Activated CD8-positive, alpha-beta T cell treated with anti-CD3 and anti-CD28 coated beads for 36 hours (primary cell): ENCODE data around the gene GASK1A. TPM values are rescaled to one million over a fixed set of nuclear protein-coding genes. Genes with fewer than 3 reads are reported as not detected.

ENCODE experiments used
- ATAC-seq: fragments of 200-7000 bp; cut with Tn5 transposase; one replicate; pipeline ENCODE4 v1.10.0; 2021; ENCODE audit warnings: mild to moderate bottlenecking, moderate library complexity
- CTCF ChIA-PET: fragments of 350-600 bp; sonication (Branson Sonifier 250); formaldehyde crosslinking; loops from one replicate; lab custom pipeline; 2021; ENCODE audit warnings: antibody characterized with exemption; lab: Charles Lee
- POLR2A ChIA-PET: fragments of 350-600 bp; sonication (Branson Sonifier 250); formaldehyde crosslinking; loops from one replicate; lab custom pipeline; 2021; ENCODE audit warnings: antibody characterized with exemption; lab: Charles Lee
- DNase-seq: peaks from one replicate; pipeline ENCODE4 v3.0.0-alpha.2; 2020
- H3K27ac Mint-ChIP-seq: one replicate; pipeline ENCODE4 v1.8.0; 2021; ENCODE audit warnings: mild to moderate bottlenecking, mixed read lengths
- H3K27me3 Mint-ChIP-seq: one replicate; pipeline ENCODE4 v1.8.0; 2021; ENCODE audit warnings: mixed read lengths
- H3K36me3 Mint-ChIP-seq: one replicate; pipeline ENCODE4 v1.8.0; 2021; ENCODE audit warnings: low read depth, mixed read lengths
- H3K4me1 Mint-ChIP-seq: one replicate; pipeline ENCODE4 v1.8.0; 2021; ENCODE audit warnings: low read depth, mixed read lengths
- H3K4me3 Mint-ChIP-seq: one replicate; pipeline ENCODE4 v1.8.0; 2021; ENCODE audit warnings: mild to moderate bottlenecking, moderate library complexity, mixed read lengths
- H3K9me3 Mint-ChIP-seq: one replicate; pipeline ENCODE4 v1.8.0; 2021; ENCODE audit warnings: mixed read lengths
- CTCF ChIP-seq: fragments of 200-600 bp; IDR thresholded peaks from one replicate; pipeline ENCODE4 v1.8.0; 2022; ENCODE audit warnings: antibody characterized with exemption, mild to moderate bottlenecking
- intact Hi-C: fragments of 100-400 bp; cut with micrococcal nuclease; formaldehyde crosslinking; loops from one replicate; pipeline ENCODE4 v1.10.0; 2022
- total RNA-seq, 2 experiments: library from RNA; stranded (reverse); gene quantifications; one replicate each; pipeline ENCODE4 v1.2.3, GENCODE V29; 2021

GASK1A gene
- total RNA-seq, 2 experiments from 2014 or later, result 0.11 TPM; not detected in 1

- no peak for TF ChIP-seq CTCF
- Mint-ChIP-seq H3K4me3 (no peak overlapping the region), H3K36me3 (no peaks in the 10 kb centered on the region), H3K4me1 (no peaks in the 10 kb centered on the region), H3K27me3 (no peaks in the 10 kb centered on the region), H3K9me3 (no peaks in the 10 kb centered on the region), H3K27ac (no peak overlapping the region)
- ChIA-PET POLR2A (no interaction called here), CTCF (no interaction called here)
- intact Hi-C loops, result no loop called here
- ATAC-seq (no peak), DNase-seq (no peak)
These were observed 17.5 kb downstream of the GASK1A start for GRCh38 chr3:42996633-42997075.

- no peak for TF ChIP-seq CTCF
- no peaks in the 10 kb centered on the region for H3K36me3 Mint-ChIP-seq
- H3K27ac Mint-ChIP-seq, result no peak overlapping the region
- ChIA-PET CTCF (interaction anchor here (1.1 to 2.8 kb wide), 2 partner anchors 9 to 38 kb away, joined by 3 to 12 read pairs; no protein-coding TSS in a partner anchor), POLR2A (no interaction called here)
- no peaks in the 10 kb centered on the region for H3K9me3 Mint-ChIP-seq
- ATAC-seq (no peak), DNase-seq (no peak)
- H3K4me1 Mint-ChIP-seq, result peaks cover 6% of the 10 kb centered on the region
- intact Hi-C loops, result no loop called here
- no peak overlapping the region for H3K4me3 Mint-ChIP-seq
- no peaks in the 10 kb centered on the region for H3K27me3 Mint-ChIP-seq
These were observed 20.1 kb downstream of the GASK1A start for GRCh38 chr3:42999212-42999611.

DNA sequence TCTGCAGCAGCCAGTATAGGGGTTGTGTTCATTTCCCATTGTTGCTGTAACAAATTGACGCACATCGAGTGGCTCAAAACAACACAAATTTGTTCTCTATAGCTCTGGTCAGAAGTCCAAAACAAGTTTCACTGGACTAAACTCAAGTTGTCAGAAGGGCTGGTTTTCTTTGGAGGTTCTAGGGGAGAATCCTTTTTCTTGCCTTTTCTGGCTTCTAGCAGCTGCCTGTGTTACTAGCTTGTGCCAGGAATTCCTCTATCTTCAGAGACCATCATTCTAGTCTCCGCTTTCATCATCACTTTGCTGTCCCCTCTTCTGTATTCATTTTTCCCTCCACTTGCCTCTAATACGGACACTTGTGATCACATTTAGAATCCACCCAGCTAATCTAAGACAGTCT, 20.5 kb downstream of the GASK1A start:
- Mint-ChIP-seq H3K27me3 (no peaks in the 10 kb centered on the region), H3K4me3 (no peak overlapping the region), H3K4me1 (peaks cover 10% of the 10 kb centered on the region), H3K27ac (no peak overlapping the region), H3K36me3 (no peaks in the 10 kb centered on the region), H3K9me3 (no peaks in the 10 kb centered on the region)
- DNase-seq (no peak), ATAC-seq (no peak)
- ChIA-PET POLR2A (no interaction called here), CTCF (interaction anchor here (1.1 to 2.8 kb wide), 2 partner anchors 9 to 38 kb away, joined by 3 to 12 read pairs; no protein-coding TSS in a partner anchor)
- intact Hi-C loops, result no loop called here
- no peak for TF ChIP-seq CTCF

GRCh38 chr3:43000387-43000786, 21.3 kb downstream of the GASK1A start:
- no peak for DNase-seq
- H3K4me1 Mint-ChIP-seq, result peaks cover 16% of the 10 kb centered on the region
- no peak overlapping the region for H3K4me3 Mint-ChIP-seq
- ATAC-seq, result no peak
- TF ChIP-seq CTCF, result no peak
- ChIA-PET CTCF (interaction anchor here (2.8 kb wide), 1 partner anchor 39 kb away, joined by 12 read pairs; no protein-coding TSS in a partner anchor), POLR2A (no interaction called here)
- no peak overlapping the region for H3K27ac Mint-ChIP-seq
- H3K27me3 Mint-ChIP-seq, result no peaks in the 10 kb centered on the region
- no peaks in the 10 kb centered on the region for H3K36me3 Mint-ChIP-seq
- no peaks in the 10 kb centered on the region for H3K9me3 Mint-ChIP-seq
- intact Hi-C loops, result no loop called here

DNA sequence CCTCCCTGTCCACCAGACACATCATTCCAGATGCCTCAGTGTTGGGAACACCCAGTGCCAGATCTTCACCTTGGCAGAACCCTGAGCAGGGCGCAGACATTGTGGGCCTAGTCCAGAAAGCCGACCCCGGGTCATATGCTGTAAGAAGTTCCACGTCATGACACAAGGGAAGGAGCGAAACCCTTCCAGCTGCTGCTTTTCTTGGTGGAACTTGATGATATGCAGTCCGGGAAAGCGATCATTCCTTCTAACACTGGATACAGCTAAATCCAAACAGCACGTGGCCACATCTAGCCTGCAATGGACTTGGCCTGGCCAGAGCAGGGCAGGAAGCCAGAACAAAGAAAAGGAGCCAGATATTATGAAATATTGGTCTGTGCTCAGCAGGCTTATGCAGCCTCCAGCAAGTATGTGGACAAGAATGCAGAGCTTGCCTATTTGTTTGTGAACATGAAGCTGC, 22.0 kb downstream of the GASK1A start:
- ChIA-PET CTCF (interaction anchor here (0.9 kb wide), 2 partner anchors 39 to 183 kb away, joined by 3 read pairs; no protein-coding TSS in a partner anchor), POLR2A (no interaction called here)
- DNase-seq, result no peak
- H3K4me1 Mint-ChIP-seq, result peaks cover 23% of the 10 kb centered on the region
- H3K4me3 Mint-ChIP-seq, result no peak overlapping the region
- H3K36me3 Mint-ChIP-seq, result no peaks in the 10 kb centered on the region
- H3K27me3 Mint-ChIP-seq, result no peaks in the 10 kb centered on the region
- no peak for ATAC-seq
- H3K27ac Mint-ChIP-seq, result no peak overlapping the region
- intact Hi-C loops, result no loop called here
- no peaks in the 10 kb centered on the region for H3K9me3 Mint-ChIP-seq
- no peak for TF ChIP-seq CTCF
